Dermis blood vessel endothelial cell (primary cell): ENCODE data around the gene RBM14. TPM values are rescaled to one million over a fixed set of nuclear protein-coding genes. Genes with fewer than 3 reads are reported as not detected.
"Not testable (repeated sequence)": the region's sequence is repeated elsewhere in the genome, so short reads cannot be mapped to it uniquely, and the experiment has no call there.

ENCODE experiments used
- DNase-seq: peaks from one replicate; pipeline ENCODE4 v3.0.0; 2010
- total RNA-seq: library from RNA; depleted of rRNA; stranded (reverse); fragments of >200 nt; gene quantifications from 2 replicates; pipeline ENCODE4 v1.2.3, GENCODE V29; 2014

The RBM14 gene
- total RNA-seq, 1 donor from 2014 or later = 29.3 TPM

GRCh38 chr11:66598993-66599392 lies 17.4 kb upstream of the RBM14 start:
- DNase-seq = no peak

- DNase-seq = no peak
Measured at GRCh38 chr11:66600219-66600618, 16.2 kb upstream of the RBM14 start.

GRCh38 chr11:66600631-66601233 lies 15.7 kb upstream of the RBM14 start:
- no peak for DNase-seq

- no peak for DNase-seq
Measured at GRCh38 chr11:66603072-66603471, 13.4 kb upstream of the RBM14 start.

- DNase-seq = no peak
Measured at GRCh38 chr11:66604155-66604554, 12.3 kb upstream of the RBM14 start.

GRCh38 chr11:66606608-66607007 lies 9.8 kb upstream of the RBM14 start:
- not testable (repeated sequence) for DNase-seq

- no peak for DNase-seq
Measured at GRCh38 chr11:66607126-66607834, 9.2 kb upstream of the RBM14 start.

- DNase-seq = no peak
Measured at GRCh38 chr11:66609721-66610617, 6.5 kb upstream of the RBM14 start.

GRCh38 chr11:66612458-66612857 lies 4.0 kb upstream of the RBM14 start:
- no peak for DNase-seq

- no peak for DNase-seq
Measured at GRCh38 chr11:66614073-66614472, 2.4 kb upstream of the RBM14 start.

GRCh38 chr11:66617155-66617834 lies 865 bp downstream of the RBM14 start:
- peak; percentile 72 for DNase-seq

- peak; percentile 75 for DNase-seq
Measured at GRCh38 chr11:66619080-66619554, 2.7 kb downstream of the RBM14 start.

- no peak for DNase-seq
Measured at GRCh38 chr11:66624450-66624849, 8.0 kb downstream of the RBM14 start.

- DNase-seq = no peak
Measured at GRCh38 chr11:66625041-66625751, 8.8 kb downstream of the RBM14 start.

GRCh38 chr11:66625752-66626149 lies 9.3 kb downstream of the RBM14 start:
- no peak for DNase-seq

GRCh38 chr11:66626382-66626781 lies 10.0 kb downstream of the RBM14 start:
- no peak for DNase-seq

GRCh38 chr11:66626926-66627325 lies 10.5 kb downstream of the RBM14 start:
- DNase-seq = no peak

GRCh38 chr11:66628061-66628603 lies 11.7 kb downstream of the RBM14 start:
- no peak for DNase-seq

- no peak for DNase-seq
Measured at GRCh38 chr11:66629356-66629755, 12.9 kb downstream of the RBM14 start.

- DNase-seq = no peak
Measured at GRCh38 chr11:66631883-66632282, 15.5 kb downstream of the RBM14 start.

- DNase-seq = no peak
Measured at GRCh38 chr11:66632952-66633351, 16.5 kb downstream of the RBM14 start.

GRCh38 chr11:66636411-66636810 lies 20.0 kb downstream of the RBM14 start:
- DNase-seq = no peak
